Psoas muscle (tissue), 8 donors: ENCODE results near the gene OARD1. TPM values are rescaled to one million over a fixed set of nuclear protein-coding genes. Genes with fewer than 3 reads are reported as not detected.

Experiments
- ATAC-seq, 4 donors: fragments of 200-7000 bp; cut with Tn5 transposase; one replicate each; pipeline ENCODE4 v1.9.1; 2020; ENCODE audit warnings: moderate library complexity in 3 of 4, mild to moderate bottlenecking in 2 of 4
- DNase-seq, 2 donors: peaks; one replicate each; pipeline ENCODE4 v3.0.0-alpha.2; 2020
- H3K27ac ChIP-seq: fragments of 200-600 bp; one replicate; pipeline ENCODE4 v1.8.0; 2022
- H3K27me3 ChIP-seq, 3 donors: fragments of 200-600 bp in 1 of 3; one replicate each; pipeline versions ENCODE4 v1.6.1 to v1.8.0; 2013 to 2022; ENCODE audit warnings: low read length in 2 of 3, mild to moderate bottlenecking in 2 of 3, moderate library complexity in 1 of 3; ENCODE audit not compliant: insufficient read depth in 3 of 3
- H3K36me3 ChIP-seq, 2 donors: fragments of 200-600 bp in 1 of 2; one replicate each; pipeline versions ENCODE4 v1.6.1 to v1.8.0; 2013 to 2022; ENCODE audit warnings: low read depth in 1 of 2, mild to moderate bottlenecking in 1 of 2, moderate library complexity in 1 of 2; ENCODE audit not compliant: insufficient read depth in 1 of 2
- H3K4me1 ChIP-seq: fragments of 200-600 bp; one replicate; pipeline ENCODE4 v1.8.0; 2022
- H3K4me3 ChIP-seq: fragments of 200-600 bp; one replicate; pipeline ENCODE4 v1.8.0; 2022; ENCODE audit warnings: mild to moderate bottlenecking
- H3K9me3 ChIP-seq: fragments of 200-600 bp; one replicate; pipeline ENCODE4 v1.8.0; 2022
- CTCF ChIP-seq: fragments of 200-600 bp; IDR thresholded peaks from one replicate; pipeline ENCODE4 v1.8.0; 2022; ENCODE audit warnings: antibody characterized with exemption
- WGBS, 3 donors: extraction: QIAGEN DNeasy Blood & Tissue Kit; methylation state at CpG; one replicate each; pipeline versions ENCODE4 v1.1.6 to v1.1.7; 2013; 5-methylcytosine and 5-hydroxymethylcytosine counted together
- intact Hi-C, 2 donors: fragments of 100-400 bp; cut with DNase I; formaldehyde crosslinking; loops; one replicate each; pipeline versions ENCODE4 v1.11.0 to v1.14.2; 2022
- polyA plus RNA-seq, 3 donors: library from polyadenylated mRNA; stranded (reverse); fragments of 200-250 nt; gene quantifications; one replicate each; pipeline ENCODE4 v1.2.3, GENCODE V29; 2013
- total RNA-seq, 4 donors: library from RNA; stranded (reverse); fragmentation: NEBNext Ultra II Directional in 2 of 4; extraction: Animal tissue kit (Norgen Biotek cat#: 25700) in 2 of 4; gene quantifications; one replicate each; pipeline versions ENCODE4 v1.2.1 to v1.2.4, GENCODE V29; 2021 to 2023
- donor health status: healthy with polysubstance abuse.
- donor health status: DM: no; HTN: no; CAD: no; lungs with moderate emphysema.
- donor health status: Bipolar disorder and iron deficiency.
- donor health status: healthy.
- donor health status: DM: yes; HTN: yes; CAD: no.
- donor health status: DM: no; HTN: no; CAD: no.
- donor health status: DM: no; HTN: no; CAD: no.
- donor health status: DM: yes; HTN: yes; CAD: no.

Gene OARD1
- total and polyA plus RNA-seq, 7 donors, result 13.5 to 74.6 (median 23.4) TPM

DNA sequence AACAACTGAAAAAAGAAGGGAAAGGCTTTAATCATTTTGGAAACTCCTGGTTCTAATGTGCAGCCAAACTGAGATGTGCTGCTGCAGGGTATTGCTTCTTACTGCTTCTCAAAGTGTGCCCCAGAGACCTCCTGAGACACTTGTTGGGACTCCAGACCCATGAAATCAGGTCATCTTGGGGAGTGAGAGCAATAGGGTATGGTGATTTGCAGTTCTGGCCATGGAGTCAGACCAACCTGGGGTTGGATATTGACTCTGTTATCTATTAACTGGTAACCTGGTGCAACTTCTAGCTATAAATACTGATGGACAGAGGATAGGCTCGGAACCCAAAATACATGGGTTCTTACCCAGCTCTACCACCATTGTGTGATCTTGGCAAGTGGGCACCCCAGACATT, 26.1 kb downstream of the OARD1 start:
- Histone ChIP-seq H3K9me3 (no peaks in the 10 kb centered on the region), H3K4me1 (peaks cover 15% of the 10 kb centered on the region), H3K27ac (no peak overlapping the region), H3K27me3 (no peaks in the 10 kb centered on the region), H3K36me3 (no peaks in the 10 kb centered on the region), H3K4me3 (no peak overlapping the region)
- DNase-seq (no peak), ATAC-seq (no peak)
- intact Hi-C loops, result no loop called here
- WGBS, 3 donors, result 90 to 100% (median 93%) methylated on average over 1 of the region's 1 CpG
- no peak for TF ChIP-seq CTCF

DNA sequence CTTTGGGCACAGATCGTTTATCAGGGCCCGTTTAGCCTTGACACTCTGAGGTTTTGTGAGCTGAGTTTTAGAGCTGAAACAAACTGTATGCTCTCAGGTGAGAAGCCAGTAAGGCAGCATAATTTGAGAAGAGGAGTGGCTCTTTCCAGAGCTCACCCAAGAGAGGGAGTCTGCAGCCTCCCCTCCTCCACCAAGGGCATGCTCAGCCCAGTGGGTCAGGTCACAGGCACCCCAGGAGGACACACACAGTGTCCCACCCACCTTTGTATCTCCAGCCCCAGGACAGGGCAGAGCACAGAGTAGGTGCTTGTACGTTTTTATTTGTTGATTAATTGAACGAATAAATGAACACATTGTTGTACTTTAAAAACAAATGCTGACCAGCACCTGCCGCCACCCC, 26.5 kb downstream of the OARD1 start:
- 39 to 57% (median 47%) methylated on average over 5 of the region's 5 CpGs for WGBS, 3 donors
- TF ChIP-seq CTCF, result no peak
- no peaks in the 10 kb centered on the region for H3K27me3 ChIP-seq

DNA sequence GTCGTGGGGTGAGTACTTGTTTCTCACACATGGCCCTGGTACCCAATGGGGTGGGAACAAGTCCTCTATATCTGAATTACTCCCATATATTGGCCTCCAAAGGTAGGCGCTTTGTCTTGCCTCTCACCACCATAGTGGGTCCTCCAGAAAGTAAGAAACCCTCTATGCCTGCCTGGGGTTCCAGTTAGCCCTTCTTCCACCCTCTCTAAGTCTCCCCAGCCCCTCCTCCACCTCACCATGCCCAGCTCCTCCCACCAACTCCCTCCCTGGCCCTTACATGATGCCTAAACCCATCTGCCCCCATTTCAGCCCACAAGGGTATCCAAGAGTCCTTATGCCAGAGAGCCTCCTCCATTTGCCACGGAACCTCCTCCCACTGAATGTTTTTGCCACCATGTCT, 29.0 kb downstream of the OARD1 start:
- no peak for DNase-seq
- intact Hi-C loops, result no loop called here
- no peak for TF ChIP-seq CTCF
- Histone ChIP-seq H3K4me1 (peaks cover 15% of the 10 kb centered on the region), H3K27ac (no peak overlapping the region), H3K4me3 (no peak overlapping the region), H3K36me3 (no peaks in the 10 kb centered on the region), H3K9me3 (no peaks in the 10 kb centered on the region), H3K27me3 (no peaks in the 10 kb centered on the region)
- no peak for ATAC-seq
- WGBS, 3 donors, result 95 to 100% (median 97%) methylated on average over 3 of the region's 3 CpGs

More for the DNA sequence above, 26.5 kb downstream of the OARD1 start:
- intact Hi-C loops, result no loop called here
- DNase-seq, result no peak
- H3K27ac ChIP-seq, result no peak overlapping the region
- ATAC-seq, result no peak
- H3K9me3 ChIP-seq, result no peaks in the 10 kb centered on the region
- H3K4me1 ChIP-seq, result peaks cover 15% of the 10 kb centered on the region
- no peaks in the 10 kb centered on the region for H3K36me3 ChIP-seq
- no peak overlapping the region for H3K4me3 ChIP-seq

- no peak for TF ChIP-seq CTCF
These were observed 29.7 kb downstream of the OARD1 start, which contains the start of gene TSPO2 for GRCh38 chr6:41042226-41043055. TSS of gene TSPO2 (plus strand) at chr6:41042467. CDS start at chr6:41042986, 519 bp downstream.

More at GRCh38 chr6:41042226-41043055, 29.7 kb downstream of the OARD1 start, which contains the start of gene TSPO2:
- DNase-seq (no peak), ATAC-seq (no peak)
- WGBS, 3 donors, result 86 to 88% (median 88%) methylated on average over 10 of the region's 10 CpGs
- no peaks in the 10 kb centered on the region for H3K36me3 ChIP-seq
- H3K4me3 ChIP-seq, result no peak within 1 kb of the TSS
- H3K27me3 ChIP-seq, result no peaks in the 10 kb centered on the region
- H3K9me3 ChIP-seq, result no peaks in the 10 kb centered on the region
- H3K27ac ChIP-seq, result no peak within 1 kb of the TSS
- H3K4me1 ChIP-seq, result peaks cover 15% of the 10 kb centered on the region
- intact Hi-C loops, result no loop called here
